GM18951 (cell line): ENCODE measurements around the gene RPS6KA2.

ENCODE experiments used
- POLR2A ChIP-seq: IDR thresholded peaks from 4 replicates; pipeline ENCODE4 v1.6.1; 2011; ENCODE audit warnings: mild to moderate bottlenecking; ENCODE audit not compliant: insufficient read length, insufficient read depth; ENCODE audit errors: extremely low read depth
- in situ Hi-C: fragments of 300-500 bp; cut with MboI; formaldehyde crosslinking; loops from one replicate; pipeline ENCODE4 v1.12.0; 2022; ENCODE audit warnings: low sequenced_read_pairs, mixed read lengths, inconsistent platforms; ENCODE audit not compliant: unreplicated experiment

Gene RPS6KA2

DNA sequence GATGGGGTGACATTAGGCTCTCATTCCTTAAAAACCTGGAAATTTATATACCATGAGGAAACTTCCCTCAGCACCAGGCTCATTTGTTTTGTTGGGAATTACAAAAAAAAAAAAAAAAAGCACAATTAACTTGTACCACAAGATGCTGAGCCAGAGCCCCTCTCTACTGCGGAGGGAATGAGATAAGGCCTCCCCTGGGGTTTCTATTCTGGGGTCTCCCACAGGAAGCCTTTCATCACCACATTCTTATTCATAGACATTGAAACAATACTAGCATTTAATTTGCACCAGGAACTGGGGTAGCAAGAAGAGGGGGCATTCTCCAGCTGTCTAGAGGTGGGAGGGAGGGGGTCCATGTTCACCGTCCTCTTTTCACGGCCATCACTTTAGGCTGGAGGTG is 23.0 kb upstream of the RPS6KA2 start:
- in situ Hi-C loops, result no loop called here
- TF ChIP-seq POLR2A, result no peak

DNA sequence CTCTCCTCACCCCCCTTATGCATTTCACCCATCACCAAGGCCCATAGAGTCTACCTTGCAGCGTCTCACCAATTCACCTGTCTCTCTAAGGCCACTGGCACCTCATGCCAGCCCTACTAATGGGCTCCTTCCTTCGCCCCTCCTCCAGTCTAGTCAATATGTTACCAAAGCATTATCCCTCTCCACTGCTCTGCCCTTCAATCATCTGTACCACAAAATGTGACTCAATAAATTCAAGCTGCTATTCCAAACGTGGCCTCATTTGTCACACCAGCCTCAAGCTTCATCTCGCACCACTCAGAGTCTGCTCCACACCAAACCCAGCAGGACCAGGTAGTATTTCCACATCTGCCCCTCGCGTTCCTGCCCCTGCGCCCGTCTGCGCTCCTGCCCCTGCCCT is 21.8 kb upstream of the RPS6KA2 start:
- no peak for TF ChIP-seq POLR2A
- in situ Hi-C loops, result no loop called here

DNA sequence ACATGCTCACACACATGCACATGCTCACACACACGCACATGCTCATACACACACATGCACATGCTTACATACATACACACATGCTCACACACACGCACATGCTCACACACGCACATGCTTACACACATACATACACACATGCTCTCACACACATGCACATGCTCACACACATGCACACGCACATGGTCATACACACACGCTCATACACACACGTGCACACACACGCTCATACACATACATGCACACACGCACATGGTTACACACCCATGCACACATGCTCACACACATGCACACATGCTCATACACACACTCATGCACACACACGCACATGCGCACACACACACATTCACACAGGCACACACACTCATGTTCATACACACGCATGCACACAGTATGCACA is 20.8 kb upstream of the RPS6KA2 start:
- in situ Hi-C loops, result no loop called here
- no peak for TF ChIP-seq POLR2A

DNA sequence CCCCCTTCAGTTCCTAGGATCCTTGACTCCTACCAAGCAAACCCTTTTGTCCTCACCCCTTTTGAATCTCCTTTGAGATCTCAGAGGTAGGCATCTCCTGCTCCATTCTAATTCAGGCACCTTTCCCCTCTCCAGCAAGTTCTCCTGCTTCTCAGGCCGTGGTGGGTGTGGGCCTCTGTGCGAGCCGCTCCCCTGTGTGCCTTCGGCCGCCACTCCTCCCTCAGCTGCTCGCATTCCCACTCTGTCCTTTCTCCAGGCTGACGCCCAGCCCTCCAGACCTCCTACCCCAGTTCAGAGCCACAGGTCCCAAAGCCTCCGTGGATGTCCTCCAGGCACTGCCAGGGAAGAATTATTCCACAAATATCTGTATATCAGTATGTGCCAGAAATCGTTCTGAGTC is 19.7 kb upstream of the RPS6KA2 start:
- in situ Hi-C loops, result no loop called here
- no peak for TF ChIP-seq POLR2A

DNA sequence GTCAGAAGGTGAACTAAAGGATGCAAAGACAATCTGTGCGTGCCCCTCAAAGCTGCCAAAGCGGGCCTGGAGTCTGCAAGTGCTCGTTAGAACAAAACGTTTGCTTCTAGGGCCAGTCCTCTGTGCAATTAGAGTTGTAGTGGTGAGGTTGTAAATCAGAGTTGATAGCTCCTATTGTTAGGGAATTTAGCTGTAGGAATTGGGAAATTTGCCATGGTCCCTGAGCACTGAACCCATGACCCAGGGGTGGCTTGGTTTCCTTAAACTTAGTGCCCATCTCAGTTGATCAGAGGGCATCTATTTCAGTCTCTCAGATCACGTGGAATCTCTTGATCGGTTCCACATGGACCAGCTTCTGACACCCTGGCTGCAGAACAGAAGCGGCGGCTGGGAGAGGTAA is 18.8 kb upstream of the RPS6KA2 start:
- in situ Hi-C loops, result no loop called here
- no peak for TF ChIP-seq POLR2A

DNA sequence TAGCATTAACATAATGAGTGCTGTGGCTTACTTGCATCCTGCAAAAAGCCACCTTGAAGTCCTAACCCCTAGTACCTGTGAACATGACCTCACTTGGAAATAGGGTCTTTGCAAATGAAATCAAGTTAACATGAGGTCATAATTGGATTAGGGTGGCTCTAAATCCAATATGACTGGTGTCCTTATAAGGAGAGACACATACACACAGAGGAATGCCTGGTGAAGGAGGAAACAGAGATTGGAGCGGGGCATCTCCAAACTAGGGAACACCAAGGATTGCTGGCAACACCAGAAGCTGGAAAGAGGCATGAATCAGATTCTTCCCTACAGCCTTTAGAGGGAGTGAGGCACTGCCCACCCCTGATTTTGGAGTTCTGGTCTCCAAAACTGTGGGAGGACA is 17.6 kb upstream of the RPS6KA2 start:
- in situ Hi-C loops, result no loop called here
- TF ChIP-seq POLR2A, result no peak

DNA sequence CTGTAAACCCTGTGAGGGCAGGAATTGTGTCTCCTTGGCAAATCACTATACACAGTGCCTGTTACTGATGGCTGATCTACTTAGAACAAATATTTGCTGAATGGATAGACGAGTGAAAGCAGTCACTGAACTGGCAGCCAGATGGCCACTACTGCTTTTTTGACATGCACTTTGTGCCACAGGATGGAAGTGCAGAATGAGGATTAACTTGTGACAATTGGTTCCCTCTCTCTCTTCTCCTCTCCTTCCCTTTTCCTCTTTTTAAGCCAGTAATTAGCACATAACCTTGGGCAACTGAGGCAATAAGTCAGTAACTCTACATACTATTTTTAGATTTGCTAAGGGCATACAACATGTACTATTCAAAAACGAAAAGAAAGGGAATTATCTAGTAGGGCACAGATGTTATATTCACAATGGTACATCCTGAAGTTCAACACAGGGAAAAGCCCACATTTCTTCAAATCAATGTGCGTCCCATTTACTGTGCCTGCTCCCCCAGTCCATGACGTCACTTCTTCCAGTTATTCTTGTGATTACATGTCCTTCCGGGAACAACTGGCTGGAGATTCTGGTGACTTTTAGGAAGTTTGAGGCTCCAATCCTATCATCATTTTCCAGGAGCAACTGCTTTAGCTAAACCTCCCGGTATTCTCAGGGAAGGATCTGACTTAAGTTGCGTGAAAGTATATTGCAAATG is 17.0 kb upstream of the RPS6KA2 start:
- no peak for TF ChIP-seq POLR2A
- in situ Hi-C loops, result no loop called here

DNA sequence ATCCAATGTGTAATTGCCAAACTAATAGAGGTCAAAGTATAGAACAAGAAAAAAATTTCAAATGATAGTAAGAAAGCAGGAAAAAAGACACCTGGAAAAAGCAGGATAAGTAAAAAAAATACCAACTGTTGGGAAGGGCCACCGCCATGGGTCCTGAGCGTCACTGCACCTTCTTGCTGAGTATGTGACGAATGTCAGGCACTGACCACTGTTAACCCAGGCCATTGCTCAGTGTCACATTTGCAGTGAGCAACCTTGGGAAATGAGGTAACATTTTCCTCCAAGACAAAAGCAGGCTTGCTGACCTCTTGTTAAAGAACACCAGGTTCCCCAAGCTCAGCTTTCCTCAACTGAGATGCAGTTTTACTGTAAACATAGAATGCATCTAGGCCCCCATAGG is 15.6 kb upstream of the RPS6KA2 start:
- in situ Hi-C loops, result no loop called here
- no peak for TF ChIP-seq POLR2A

DNA sequence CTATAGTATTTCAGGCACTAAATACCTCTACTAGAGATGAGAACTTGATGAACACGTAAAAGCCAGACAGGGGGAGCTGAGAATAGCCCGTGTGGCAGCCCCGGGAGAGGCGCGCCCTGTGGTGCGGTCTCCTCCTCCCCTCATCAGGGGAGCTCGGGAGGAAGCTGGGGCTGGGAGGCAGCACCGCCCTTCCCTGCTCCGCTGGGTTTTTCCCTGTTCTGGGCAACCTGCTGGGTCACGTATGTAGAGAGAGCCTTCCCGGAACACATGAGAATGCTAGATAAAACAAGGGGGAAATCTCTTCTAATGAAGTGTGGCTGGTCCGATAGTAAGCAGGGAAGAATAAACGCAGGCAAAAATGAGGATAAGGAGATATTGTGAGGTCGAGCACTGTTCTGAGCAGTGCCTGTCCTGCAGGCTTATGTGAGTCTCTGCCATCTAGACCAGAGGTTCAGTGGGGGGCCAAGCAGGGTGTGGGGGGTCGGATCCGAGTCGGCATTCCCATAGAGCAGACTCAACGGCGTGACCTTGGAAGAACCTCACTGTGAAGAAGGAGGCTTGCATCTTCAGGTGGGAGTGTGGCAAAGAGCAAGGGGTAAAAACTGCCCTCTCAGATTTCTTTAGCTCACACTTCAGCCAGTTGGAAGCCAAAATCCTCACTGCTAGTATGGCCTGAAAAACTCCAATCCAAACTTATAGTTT is 13.4 kb upstream of the RPS6KA2 start:
- no peak for TF ChIP-seq POLR2A
- in situ Hi-C loops, result no loop called here

DNA sequence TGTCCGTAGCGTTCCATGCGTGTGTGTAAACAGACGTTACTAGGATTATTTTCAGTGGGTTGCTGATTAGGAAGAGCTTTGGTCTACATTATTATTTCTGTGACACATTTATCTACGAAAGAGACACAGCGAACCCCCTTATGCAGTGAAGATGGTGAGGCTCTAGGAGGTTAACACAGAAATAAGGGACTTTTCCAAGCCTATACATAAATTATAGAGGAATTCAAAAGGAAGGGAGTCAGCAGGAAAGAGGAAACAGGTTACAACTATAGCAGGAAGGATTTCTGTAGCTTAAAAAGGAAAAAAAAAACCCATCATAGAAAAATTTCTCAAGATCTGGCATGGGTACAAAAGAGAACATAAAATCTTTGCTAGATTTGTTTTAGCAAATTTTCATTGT is 12.9 kb upstream of the RPS6KA2 start:
- no peak for TF ChIP-seq POLR2A
- in situ Hi-C loops, result no loop called here

DNA sequence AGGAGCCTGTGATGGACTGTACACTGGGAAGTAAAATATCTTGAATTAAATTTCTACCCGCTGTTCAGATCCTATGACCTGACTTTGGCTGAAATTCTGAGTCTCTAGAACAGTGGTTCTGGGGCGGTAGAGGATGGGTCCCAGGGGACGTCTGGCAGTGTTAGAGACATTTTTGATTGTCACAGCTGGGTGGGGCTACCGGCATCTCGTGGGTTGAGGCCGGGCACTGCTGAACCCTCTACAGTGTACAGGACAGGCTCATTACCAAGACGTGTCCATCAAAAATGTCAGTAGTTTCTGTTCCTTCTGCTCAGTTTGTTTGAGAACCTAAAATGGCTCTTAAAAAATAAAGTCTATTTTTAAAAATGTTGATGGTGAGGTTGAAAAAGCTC is 11.5 kb upstream of the RPS6KA2 start:
- in situ Hi-C loops, result no loop called here
- TF ChIP-seq POLR2A, result no peak

DNA sequence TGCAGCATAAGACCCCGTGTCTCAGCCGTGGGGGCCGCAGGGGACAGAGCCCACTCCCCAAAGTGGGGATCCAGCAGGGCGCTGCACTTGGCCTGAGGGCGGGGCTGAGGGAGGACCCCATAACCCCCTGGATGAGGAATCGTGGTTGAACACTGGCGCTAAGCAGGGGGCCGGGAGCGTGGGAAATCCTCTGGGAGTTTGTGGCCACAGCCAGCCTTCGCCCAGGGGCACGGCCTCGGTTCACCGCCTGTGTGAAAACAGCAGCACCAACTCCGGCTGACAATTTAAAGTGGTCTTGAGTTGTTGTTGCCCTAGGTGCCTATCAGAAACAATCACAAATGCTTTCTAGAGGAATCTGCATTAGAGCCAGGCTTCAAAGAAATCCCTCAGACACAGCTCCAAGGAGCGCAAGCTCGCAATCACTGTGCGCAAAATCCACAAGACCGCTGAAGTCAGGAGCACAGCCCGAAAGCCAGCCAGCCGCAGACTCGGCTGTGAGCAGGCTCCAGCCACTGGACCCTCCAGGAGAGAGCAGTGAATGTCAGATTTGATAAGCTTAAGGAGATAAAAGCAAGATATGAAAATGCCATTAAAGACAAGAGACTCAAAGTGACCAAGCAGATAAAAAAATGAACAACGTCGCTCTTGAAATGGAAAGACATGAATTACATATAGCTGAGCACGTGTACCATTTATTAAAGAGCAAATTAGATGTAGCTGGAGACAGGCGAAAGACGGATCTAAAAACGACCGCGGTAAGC is 10.9 kb upstream of the RPS6KA2 start:
- in situ Hi-C loops, result no loop called here
- TF ChIP-seq POLR2A, result no peak

DNA sequence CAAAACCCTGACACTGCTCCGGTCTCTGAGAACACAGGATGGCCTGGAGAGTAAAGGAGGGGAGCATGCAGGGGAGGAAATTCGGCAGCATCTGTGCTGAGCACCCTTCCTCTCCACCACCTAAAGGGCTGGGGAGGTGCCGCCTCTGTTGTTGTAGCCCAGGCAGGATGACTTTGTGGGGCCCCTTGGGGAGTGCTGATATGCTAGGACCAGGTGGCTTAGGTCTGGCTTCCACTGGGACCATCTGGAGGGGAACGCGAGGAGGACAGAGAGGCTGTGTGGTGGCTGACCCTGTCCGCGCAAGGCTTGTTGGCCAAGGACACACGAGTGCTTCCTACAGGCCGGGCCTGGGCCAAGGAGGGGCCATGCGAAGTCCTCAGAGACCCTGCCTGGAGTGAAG is 9.9 kb upstream of the RPS6KA2 start:
- TF ChIP-seq POLR2A, result no peak
- in situ Hi-C loops, result no loop called here
